ENCODE results near the gene COX6A2.

DNA sequence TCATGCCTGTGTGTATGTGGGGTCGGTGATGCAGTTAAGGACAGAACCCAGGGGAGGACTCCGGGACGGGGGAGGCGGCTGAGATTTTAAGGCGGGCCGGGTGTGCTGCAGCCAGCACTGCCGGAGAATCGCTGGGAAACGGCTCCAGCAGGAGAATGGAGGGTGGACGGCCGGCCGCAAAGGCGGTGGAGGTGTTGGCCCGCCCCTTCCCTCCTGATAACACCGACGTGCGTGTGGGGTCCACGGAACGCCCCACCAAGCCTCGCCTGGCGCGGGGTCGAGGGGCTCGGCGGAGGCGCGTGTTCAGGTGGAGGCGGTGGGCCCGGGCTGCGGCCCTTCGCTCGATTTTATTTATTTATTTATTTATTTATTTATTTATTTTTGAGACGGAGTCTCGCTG is 13.8 kb upstream of the COX6A2 start:
- TF ChIP-seq, protein P1, sequence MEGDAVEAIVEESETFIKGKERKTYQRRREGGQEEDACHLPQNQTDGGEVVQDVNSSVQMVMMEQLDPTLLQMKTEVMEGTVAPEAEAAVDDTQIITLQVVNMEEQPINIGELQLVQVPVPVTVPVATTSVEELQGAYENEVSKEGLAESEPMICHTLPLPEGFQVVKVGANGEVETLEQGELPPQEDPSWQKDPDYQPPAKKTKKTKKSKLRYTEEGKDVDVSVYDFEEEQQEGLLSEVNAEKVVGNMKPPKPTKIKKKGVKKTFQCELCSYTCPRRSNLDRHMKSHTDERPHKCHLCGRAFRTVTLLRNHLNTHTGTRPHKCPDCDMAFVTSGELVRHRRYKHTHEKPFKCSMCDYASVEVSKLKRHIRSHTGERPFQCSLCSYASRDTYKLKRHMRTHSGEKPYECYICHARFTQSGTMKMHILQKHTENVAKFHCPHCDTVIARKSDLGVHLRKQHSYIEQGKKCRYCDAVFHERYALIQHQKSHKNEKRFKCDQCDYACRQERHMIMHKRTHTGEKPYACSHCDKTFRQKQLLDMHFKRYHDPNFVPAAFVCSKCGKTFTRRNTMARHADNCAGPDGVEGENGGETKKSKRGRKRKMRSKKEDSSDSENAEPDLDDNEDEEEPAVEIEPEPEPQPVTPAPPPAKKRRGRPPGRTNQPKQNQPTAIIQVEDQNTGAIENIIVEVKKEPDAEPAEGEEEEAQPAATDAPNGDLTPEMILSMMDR (IDR thresholded peaks at IDR 0.05): no peak
- TF ChIP-seq POLR2A (IDR thresholded peaks at IDR 0.05): no peak

All from esophagus squamous epithelium (tissue), 4 donors.